ENCODE results near the gene TBL1X.

DNA sequence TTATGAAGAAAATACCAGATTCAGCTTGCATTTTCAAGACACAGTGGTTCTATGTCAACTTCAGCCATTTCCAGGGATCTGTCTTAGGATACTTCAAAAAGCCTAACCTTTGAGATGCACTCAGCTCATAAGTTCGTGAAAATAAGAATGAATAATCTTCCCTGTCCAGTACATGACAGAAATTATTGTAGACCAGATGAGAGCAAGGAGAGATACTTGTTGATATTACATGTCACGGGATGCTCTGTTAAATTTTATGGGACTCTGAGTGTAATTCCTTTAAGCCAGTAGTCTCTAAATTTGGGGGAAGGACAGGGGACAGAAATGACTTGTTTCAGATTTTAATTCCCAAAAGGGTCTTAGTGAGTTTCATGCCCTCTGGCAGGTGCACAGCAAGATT lies 8.8 kb downstream of the TBL1X start:
- TF ChIP-seq POLR2A (IDR thresholded peaks at IDR 0.05), result no peak
- TF ChIP-seq, protein P1, sequence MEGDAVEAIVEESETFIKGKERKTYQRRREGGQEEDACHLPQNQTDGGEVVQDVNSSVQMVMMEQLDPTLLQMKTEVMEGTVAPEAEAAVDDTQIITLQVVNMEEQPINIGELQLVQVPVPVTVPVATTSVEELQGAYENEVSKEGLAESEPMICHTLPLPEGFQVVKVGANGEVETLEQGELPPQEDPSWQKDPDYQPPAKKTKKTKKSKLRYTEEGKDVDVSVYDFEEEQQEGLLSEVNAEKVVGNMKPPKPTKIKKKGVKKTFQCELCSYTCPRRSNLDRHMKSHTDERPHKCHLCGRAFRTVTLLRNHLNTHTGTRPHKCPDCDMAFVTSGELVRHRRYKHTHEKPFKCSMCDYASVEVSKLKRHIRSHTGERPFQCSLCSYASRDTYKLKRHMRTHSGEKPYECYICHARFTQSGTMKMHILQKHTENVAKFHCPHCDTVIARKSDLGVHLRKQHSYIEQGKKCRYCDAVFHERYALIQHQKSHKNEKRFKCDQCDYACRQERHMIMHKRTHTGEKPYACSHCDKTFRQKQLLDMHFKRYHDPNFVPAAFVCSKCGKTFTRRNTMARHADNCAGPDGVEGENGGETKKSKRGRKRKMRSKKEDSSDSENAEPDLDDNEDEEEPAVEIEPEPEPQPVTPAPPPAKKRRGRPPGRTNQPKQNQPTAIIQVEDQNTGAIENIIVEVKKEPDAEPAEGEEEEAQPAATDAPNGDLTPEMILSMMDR (IDR thresholded peaks at IDR 0.05), result no peak
